Measurements from ENCODE around the gene KHK.

GRCh38 chr2:27123302-27124150, 37.0 kb downstream of the KHK start, which contains the start of gene ABHD1:
- no peak for TF ChIP-seq POLR2A (IDR thresholded peaks at IDR 0.05)
- no peak for TF ChIP-seq POLR2AphosphoS5 (IDR thresholded peaks at IDR 0.05)

Data from suprapubic skin (tissue), 4 donors.